ENCODE measurements around the gene HSPA1B.

HSPA1B gene

GRCh38 chr6:31876357-31876756 lies 48.8 kb downstream of the HSPA1B start:
- no peak for TF ChIP-seq POLR2AphosphoS5 (IDR thresholded peaks at IDR 0.05; ENCODE audit: low read depth, low read length)
- TF ChIP-seq FOXP2 (optimal IDR thresholded peaks at IDR 0.05; ENCODE audit: borderline replicate concordance, extremely low read depth, extremely low read length, insufficient read depth): no peak
- TF ChIP-seq TAF1 (IDR thresholded peaks at IDR 0.05; ENCODE audit: borderline replicate concordance, insufficient read depth, low read length): no peak
- TF ChIP-seq SIN3A (IDR thresholded peaks at IDR 0.05; ENCODE audit: borderline replicate concordance, insufficient read depth, low read length): no peak
- no peak for TF ChIP-seq REST (IDR thresholded peaks at IDR 0.05; ENCODE audit: insufficient read depth in 1 of 2, low read depth in 2 of 2, low read length in 2 of 2)

DNA sequence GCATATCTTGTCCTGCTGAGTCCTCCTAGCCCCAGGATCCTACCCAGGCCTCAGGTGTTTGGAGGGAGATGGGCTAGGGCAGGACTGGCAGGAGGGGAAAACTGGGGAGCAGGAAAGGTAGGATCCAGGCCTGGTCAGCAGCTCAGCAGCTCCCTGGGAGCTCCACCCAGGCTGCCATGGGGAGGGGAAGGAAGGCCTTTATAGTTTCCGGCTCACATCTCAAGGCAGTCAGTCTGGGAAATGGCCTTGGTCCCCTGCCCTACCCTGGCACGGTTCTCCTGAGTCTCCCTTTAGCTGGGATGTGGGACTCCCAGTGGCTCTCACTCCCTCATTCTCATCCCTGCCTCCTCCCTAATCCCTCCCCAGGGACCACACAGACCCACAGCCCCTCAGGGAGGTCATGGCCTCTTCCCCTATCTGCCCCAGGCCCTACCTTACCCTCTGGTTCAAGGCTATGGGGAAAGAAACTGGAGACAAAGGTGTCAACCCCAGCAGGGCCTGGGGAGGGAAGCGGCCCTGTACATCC lies 49.6 kb downstream of the HSPA1B start:
- TF ChIP-seq POLR2AphosphoS5 (IDR thresholded peaks at IDR 0.05; ENCODE audit: low read depth, low read length) (no peak), FOXP2 (optimal IDR thresholded peaks at IDR 0.05; ENCODE audit: borderline replicate concordance, extremely low read depth, extremely low read length, insufficient read depth) (no peak), SIN3A (IDR thresholded peaks at IDR 0.05; ENCODE audit: borderline replicate concordance, insufficient read depth, low read length) (no peak), REST (IDR thresholded peaks at IDR 0.05; ENCODE audit: insufficient read depth in 1 of 2, low read depth in 2 of 2, low read length in 2 of 2) (no peak), TAF1 (IDR thresholded peaks at IDR 0.05; ENCODE audit: borderline replicate concordance, insufficient read depth, low read length) (no peak)

DNA sequence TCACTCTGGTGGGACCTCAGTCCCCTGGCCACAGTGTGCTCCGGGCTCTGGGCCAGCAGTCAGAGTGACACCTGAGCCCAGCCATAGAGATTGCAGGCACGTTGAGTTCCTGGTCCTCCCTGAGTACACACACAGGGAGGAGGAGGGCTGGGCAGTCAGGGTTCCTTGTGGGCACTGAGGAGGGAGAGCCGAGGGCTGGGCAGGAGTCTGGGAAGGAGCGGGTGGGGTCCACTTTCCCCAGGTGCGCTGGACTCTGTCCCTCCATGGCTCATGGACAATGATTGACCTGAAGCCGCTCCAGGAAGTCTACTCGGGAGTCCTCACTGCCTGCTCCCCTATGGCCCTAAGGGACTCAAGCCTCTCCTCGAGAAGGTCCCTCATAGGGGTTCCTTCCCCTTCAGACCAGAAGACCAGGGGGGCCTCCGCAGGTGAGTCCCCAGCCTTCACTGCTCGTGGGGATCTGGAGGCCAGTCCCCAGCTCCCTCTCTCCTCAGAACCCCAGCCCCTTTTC lies 50.2 kb downstream of the HSPA1B start:
- TF ChIP-seq POLR2AphosphoS5 (IDR thresholded peaks at IDR 0.05; ENCODE audit: low read depth, low read length) (no peak), REST (IDR thresholded peaks at IDR 0.05; ENCODE audit: insufficient read depth in 1 of 2, low read depth in 2 of 2, low read length in 2 of 2) (no peak), TAF1 (IDR thresholded peaks at IDR 0.05; ENCODE audit: borderline replicate concordance, insufficient read depth, low read length) (no peak), FOXP2 (optimal IDR thresholded peaks at IDR 0.05; ENCODE audit: borderline replicate concordance, extremely low read depth, extremely low read length, insufficient read depth) (no peak), SIN3A (IDR thresholded peaks at IDR 0.05; ENCODE audit: borderline replicate concordance, insufficient read depth, low read length) (no peak)

- TF ChIP-seq FOXP2 (optimal IDR thresholded peaks at IDR 0.05; ENCODE audit: borderline replicate concordance, extremely low read depth, extremely low read length, insufficient read depth) (no peak), POLR2AphosphoS5 (IDR thresholded peaks at IDR 0.05; ENCODE audit: low read depth, low read length) (no peak), SIN3A (IDR thresholded peaks at IDR 0.05; ENCODE audit: borderline replicate concordance, insufficient read depth, low read length) (no peak), TAF1 (IDR thresholded peaks at IDR 0.05; ENCODE audit: borderline replicate concordance, insufficient read depth, low read length) (no peak), REST (IDR thresholded peaks at IDR 0.05; ENCODE audit: insufficient read depth in 1 of 2, low read depth in 2 of 2, low read length in 2 of 2) (no peak)
Observed at GRCh38 chr6:31878222-31878621, 50.7 kb downstream of the HSPA1B start.
